Measurements from ENCODE around the gene GOT2. TPM values are rescaled to one million over a fixed set of nuclear protein-coding genes. Genes with fewer than 3 reads are reported as not detected.
A peak's percentile ranks its signal among the peaks of the same experiment; 100 is the strongest.

The GOT2 gene
- total RNA-seq, 6 experiments from 2014 or later = 117 to 196 (median 169) TPM

GRCh38 chr16:58756650-58757332 lies 22.7 kb upstream of the GOT2 start:
- WGBS (ENCODE audit: insufficient coverage, low coverage, low lambda C conversion rate, missing lambda C conversion rate) = 25% methylated on average over 7 of the region's 7 CpGs
- H3K9me3 ChIP-seq = no peaks in the 10 kb centered on the region
- ATAC-seq = peak in 1 of 4 donors; percentile 16
- DNase-seq = no peak
- TF ChIP-seq CTCF (IDR thresholded peaks at IDR 0.05) = no peak
- TF ChIP-seq POLR2A (IDR thresholded peaks at IDR 0.05) = no peak
- no peak overlapping the region for H3K4me3 ChIP-seq
- no peaks in the 10 kb centered on the region for H3K27me3 ChIP-seq
- intact Hi-C loops (cut with DNase I) = loop anchor here (2.0 to 10.0 kb wide), 2 partner anchors 78 to 82 kb away; no protein-coding TSS in a partner anchor
- H3K4me1 ChIP-seq = no peaks in the 10 kb centered on the region
- no peak overlapping the region for H3K27ac ChIP-seq
- H3K36me3 ChIP-seq = no peaks in the 10 kb centered on the region

GRCh38 chr16:58755989-58756649 lies 22.0 kb upstream of the GOT2 start:
- Histone ChIP-seq H3K4me3 (no peak overlapping the region), H3K9me3 (no peaks in the 10 kb centered on the region), H3K27ac (no peak overlapping the region), H3K36me3 (no peaks in the 10 kb centered on the region), H3K4me1 (no peaks in the 10 kb centered on the region), H3K27me3 (no peaks in the 10 kb centered on the region)
- DNase-seq (peak; percentile 71 to 80 (median 79)), ATAC-seq (peak; percentile 98 to 100 (median 99))
- TF ChIP-seq CTCF (IDR thresholded peaks at IDR 0.05) (peak; percentile 78 to 84 (median 80)), POLR2A (IDR thresholded peaks at IDR 0.05) (no peak)
- WGBS (ENCODE audit: insufficient coverage, low coverage, low lambda C conversion rate, missing lambda C conversion rate) = 28% methylated on average over 13 of the region's 17 CpGs
- intact Hi-C loops (cut with DNase I) = loop anchor here (2.0 to 10.0 kb wide), 2 partner anchors 77 to 81 kb away; no protein-coding TSS in a partner anchor

- Histone ChIP-seq H3K9me3 (no peaks in the 10 kb centered on the region), H3K27me3 (no peaks in the 10 kb centered on the region), H3K36me3 (no peaks in the 10 kb centered on the region), H3K4me1 (no peaks in the 10 kb centered on the region), H3K4me3 (no peak overlapping the region), H3K27ac (no peak overlapping the region)
- TF ChIP-seq CTCF (IDR thresholded peaks at IDR 0.05) = no peak
- no peak for TF ChIP-seq POLR2A (IDR thresholded peaks at IDR 0.05)
- 42% methylated on average over 8 of the region's 9 CpGs for WGBS (ENCODE audit: insufficient coverage, low coverage, low lambda C conversion rate, missing lambda C conversion rate)
- ATAC-seq (peak in 2 of 4 donors; percentile 22 to 23), DNase-seq (peak in 1 of 3 donors; percentile 56)
- intact Hi-C loops (cut with DNase I) = loop anchor here in 1 of 2 donors (10.0 kb wide), 1 partner anchor 79 kb away; no protein-coding TSS in a partner anchor
Observed at GRCh38 chr16:58753711-58754134, 19.6 kb upstream of the GOT2 start.

- no peak for DNase-seq
- Histone ChIP-seq H3K36me3 (no peaks in the 10 kb centered on the region), H3K27ac (no peak overlapping the region), H3K9me3 (no peaks in the 10 kb centered on the region), H3K27me3 (no peaks in the 10 kb centered on the region), H3K4me1 (no peaks in the 10 kb centered on the region), H3K4me3 (no peak overlapping the region)
- no peak for ATAC-seq
- intact Hi-C loops (cut with DNase I) = no loop called here
- TF ChIP-seq POLR2A (IDR thresholded peaks at IDR 0.05) (no peak), CTCF (IDR thresholded peaks at IDR 0.05) (no peak)
- WGBS (ENCODE audit: insufficient coverage, low coverage, low lambda C conversion rate, missing lambda C conversion rate) = 71% methylated on average over 7 of the region's 7 CpGs
Observed at GRCh38 chr16:58744497-58744896, 10.4 kb upstream of the GOT2 start.

Measured in right lobe of liver (tissue), 6 donors.